Stomach (tissue), 9 donors: ENCODE data around the gene ABCA7. TPM values are rescaled to one million over a fixed set of nuclear protein-coding genes. Genes with fewer than 3 reads are reported as not detected.
A peak's percentile ranks its signal among the peaks of the same experiment; 100 is the strongest.

ENCODE experiments used
- DNase-seq, 2 donors: peaks; one replicate each; pipeline versions ENCODE4 v3.0.0 to v3.0.0-alpha.2; 2013 to 2019
- H3K27ac ChIP-seq, 5 donors: fragments of 200-600 bp in 4 of 5; sonication (generic) in 4 of 5; one replicate each; pipeline ENCODE4 v1.5.1; 2013 to 2019; ENCODE audit warnings: mild to moderate bottlenecking in 1 of 5, moderate library complexity in 1 of 5
- H3K27me3 ChIP-seq, 3 donors: fragments of 200-600 bp; sonication (generic); one replicate each; pipeline ENCODE4 v1.5.1; 2017 to 2019; ENCODE audit warnings: mixed run types in 1 of 3
- H3K36me3 ChIP-seq, 4 donors: fragments of 200-600 bp; sonication (generic); 1 replicate in 3 of 4; 2 replicates in 1 of 4; pipeline ENCODE4 v1.5.1; 2016 to 2019
- H3K4me1 ChIP-seq, 4 donors: fragments of 200-600 bp; sonication (generic); one replicate each; pipeline ENCODE4 v1.5.1; 2016 to 2019
- H3K4me3 ChIP-seq, 4 donors: fragments of 200-600 bp; sonication (generic) in 3 of 4; one replicate each; pipeline ENCODE4 v1.5.1; 2016 to 2019; ENCODE audit warnings: mild to moderate bottlenecking in 1 of 4
- H3K9me3 ChIP-seq, 4 donors: fragments of 200-600 bp; sonication (generic); one replicate each; pipeline ENCODE4 v1.5.1; 2016 to 2019
- CTCF ChIP-seq, 7 experiments: fragments of 450-650 bp in 4 of 7; fragments of 200-600 bp in 3 of 7; sonication (generic) in 3 of 7; IDR thresholded peaks; one replicate each; pipeline ENCODE4 v1.5.1; 2016 to 2019; ENCODE audit warnings: antibody characterized with exemption in 7 of 7, control low read depth in 2 of 7, mild to moderate bottlenecking in 1 of 7
- EP300 ChIP-seq: sonication (generic); formaldehyde crosslinking; IDR thresholded peaks from one replicate; pipeline ENCODE4 v1.6.1; 2017; ENCODE audit warnings: antibody characterized with exemption
- POLR2A ChIP-seq, 4 donors: fragments of 450-650 bp; IDR thresholded peaks; one replicate each; pipeline ENCODE4 v1.6.1; 2016; ENCODE audit warnings: antibody characterized with exemption in 4 of 4, control low read depth in 2 of 4, mild to moderate bottlenecking in 1 of 4, moderate library complexity in 1 of 4
- POLR2AphosphoS5 ChIP-seq, 3 donors: sonication (generic); formaldehyde crosslinking; IDR thresholded peaks; one replicate each; pipeline ENCODE4 v1.6.1; 2016; ENCODE audit warnings: antibody characterized with exemption in 3 of 3
- WGBS, 5 donors: extraction: QIAGEN DNeasy Blood & Tissue Kit in 3 of 5; methylation state at CpG; one replicate each; pipeline versions ENCODE4 v1.1.5 to v1.1.7; 2013 to 2018; 5-methylcytosine and 5-hydroxymethylcytosine counted together
- intact Hi-C: fragments of 100-400 bp; cut with DNase I; formaldehyde crosslinking; loops from one replicate; pipeline ENCODE4 v1.15.1; 2023; ENCODE audit warnings: low total_unique reads
- polyA plus RNA-seq, 3 donors: library from polyadenylated mRNA; stranded (reverse); fragments of 200-250 nt; gene quantifications; one replicate each; pipeline ENCODE4 v1.2.3, GENCODE V29; 2013
- total RNA-seq, 5 donors: library from RNA; depleted of rRNA; stranded (reverse); fragments of >200 nt; gene quantifications; one replicate each; pipeline versions ENCODE4 v1.1.0 to v1.2.3, GENCODE V29; 2014 to 2016
- donor health status: healthy with polysubstance abuse.
- donor health status: Bipolar disorder and iron deficiency.
- donor health status: healthy.

ABCA7 gene
- total and polyA plus RNA-seq, 8 donors = 5.1 to 144 (median 34.7) TPM

GRCh38 chr19:1032264-1032867, 7.5 kb upstream of the ABCA7 start:
- H3K27ac ChIP-seq = peak overlapping the region in 1 of 5 donors; percentile 24
- peaks cover 32 to 58% (median 46%) of the 10 kb centered on the region in 4 donors for H3K36me3 ChIP-seq
- H3K9me3 ChIP-seq = no peaks in the 10 kb centered on the region
- H3K4me3 ChIP-seq = no peak overlapping the region
- TF ChIP-seq CTCF (IDR thresholded peaks at IDR 0.05) (no peak), POLR2A (IDR thresholded peaks at IDR 0.05) (no peak), EP300 (no peak), POLR2AphosphoS5 (IDR thresholded peaks at IDR 0.05) (no peak)
- no peak for DNase-seq
- intact Hi-C loops = no loop called here
- 84 to 93% (median 89%) methylated on average over 16 to 20 of the region's 20 CpGs for WGBS, 5 donors
- H3K27me3 ChIP-seq = no peaks in the 10 kb centered on the region
- H3K4me1 ChIP-seq = peaks cover 13 to 57% (median 35%) of the 10 kb centered on the region in 4 donors

GRCh38 chr19:1035998-1036621, 3.8 kb upstream of the ABCA7 start:
- Histone ChIP-seq H3K4me3 (no peak overlapping the region), H3K27me3 (peaks cover 0 to under 1% (median 0%) of the 10 kb centered on the region in 3 donors), H3K9me3 (no peaks in the 10 kb centered on the region), H3K4me1 (peaks cover 17 to 59% (median 25%) of the 10 kb centered on the region in 4 donors), H3K27ac (no peak overlapping the region), H3K36me3 (peaks cover 37 to 56% (median 50%) of the 10 kb centered on the region in 4 donors)
- no peak for DNase-seq
- WGBS, 5 donors = 89 to 92% (median 91%) methylated on average over 26 to 29 of the region's 29 CpGs
- intact Hi-C loops = no loop called here
- TF ChIP-seq POLR2AphosphoS5 (IDR thresholded peaks at IDR 0.05) = no peak
- no peak for TF ChIP-seq CTCF (IDR thresholded peaks at IDR 0.05)
- no peak for TF ChIP-seq EP300
- no peak for TF ChIP-seq POLR2A (IDR thresholded peaks at IDR 0.05)

- Histone ChIP-seq H3K27me3 (peaks cover 0 to 15% (median 0%) of the 10 kb centered on the region in 3 donors), H3K4me3 (no peak overlapping the region), H3K27ac (peak overlapping the region in 3 of 5 donors; percentile 62 to 84 (median 65)), H3K4me1 (peaks cover 26 to 73% (median 40%) of the 10 kb centered on the region in 4 donors), H3K9me3 (no peaks in the 10 kb centered on the region), H3K36me3 (peaks cover 26 to 44% (median 38%) of the 10 kb centered on the region in 4 donors)
- no peak for TF ChIP-seq POLR2A (IDR thresholded peaks at IDR 0.05)
- TF ChIP-seq EP300 = no peak
- no peak for TF ChIP-seq POLR2AphosphoS5 (IDR thresholded peaks at IDR 0.05)
- TF ChIP-seq CTCF (IDR thresholded peaks at IDR 0.05) = no peak
- 72 to 80% (median 76%) methylated on average over 22 of the region's 22 CpGs for WGBS, 5 donors
- intact Hi-C loops = no loop called here
- peak in 1 of 2 donors; percentile 10 for DNase-seq
Measured at GRCh38 chr19:1037621-1038064, 2.3 kb upstream of the ABCA7 start.

- Histone ChIP-seq H3K4me1 (peaks cover 26 to 78% (median 45%) of the 10 kb centered on the region in 4 donors), H3K27me3 (peaks cover 0 to 18% (median 0%) of the 10 kb centered on the region in 3 donors), H3K9me3 (no peaks in the 10 kb centered on the region), H3K4me3 (peak overlapping the region; percentile 53 to 72 (median 58)), H3K27ac (peak overlapping the region in 4 of 5 donors; percentile 47 to 84 (median 69)), H3K36me3 (peaks cover 17 to 41% (median 30%) of the 10 kb centered on the region in 4 donors)
- DNase-seq = peak in 1 of 2 donors; percentile 20
- intact Hi-C loops = no loop called here
- TF ChIP-seq EP300 = no peak
- TF ChIP-seq POLR2A (IDR thresholded peaks at IDR 0.05) = no peak
- TF ChIP-seq CTCF (IDR thresholded peaks at IDR 0.05) = no peak
- no peak for TF ChIP-seq POLR2AphosphoS5 (IDR thresholded peaks at IDR 0.05)
- 61 to 67% (median 66%) methylated on average over 22 of the region's 22 CpGs for WGBS, 5 donors
Measured at GRCh38 chr19:1038978-1039645, 795 bp upstream of the ABCA7 start.
